ENCODE data around the gene MAP3K19. TPM values are rescaled to one million over a fixed set of nuclear protein-coding genes. Genes with fewer than 3 reads are reported as not detected.
A peak's percentile ranks its signal among the peaks of the same experiment; 100 is the strongest.

The MAP3K19 gene
- total RNA-seq, 1 experiment from 2014 or later, result not detected

DNA sequence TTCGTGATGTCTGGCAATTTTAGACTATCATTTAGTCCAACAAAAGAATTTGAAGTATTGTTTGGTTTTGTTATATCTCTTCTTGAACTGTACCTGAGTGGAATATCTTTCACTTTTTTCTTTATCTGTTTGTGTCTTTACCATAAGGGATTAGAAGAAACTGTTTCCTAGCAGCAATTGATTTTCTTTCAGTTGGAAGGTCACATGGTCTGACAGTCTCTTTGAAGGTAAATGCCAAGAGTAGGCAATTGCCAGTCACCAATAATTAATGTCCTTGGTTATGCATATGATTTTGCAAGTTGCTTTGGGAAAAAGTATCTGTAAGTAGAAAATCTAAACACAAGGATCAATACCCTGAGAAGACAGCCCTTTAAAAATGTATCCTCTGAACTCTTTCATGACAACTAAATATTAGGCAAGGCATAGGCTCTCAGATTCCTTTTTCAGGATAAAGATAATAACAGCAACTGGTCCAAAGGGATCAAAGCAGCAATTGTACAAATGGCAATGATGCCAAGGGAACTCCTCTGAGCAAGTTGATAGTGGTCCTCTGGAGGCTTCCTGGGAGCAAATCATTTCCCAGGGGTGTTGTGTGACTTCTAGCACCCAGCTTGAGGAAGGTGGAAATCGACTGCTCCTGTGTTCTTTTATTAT is 17.6 kb downstream of the MAP3K19 start:
- H3K4me3 ChIP-seq, result no peak overlapping the region
- no peaks in the 10 kb centered on the region for H3K36me3 ChIP-seq
- no peaks in the 10 kb centered on the region for H3K27me3 ChIP-seq
- DNase-seq, result no peak
- H3K4me1 ChIP-seq, result no peaks in the 10 kb centered on the region
- H3K9me3 ChIP-seq (replicated peaks), result no peaks in the 10 kb centered on the region
- H3K27ac ChIP-seq, result no peak overlapping the region

DNA sequence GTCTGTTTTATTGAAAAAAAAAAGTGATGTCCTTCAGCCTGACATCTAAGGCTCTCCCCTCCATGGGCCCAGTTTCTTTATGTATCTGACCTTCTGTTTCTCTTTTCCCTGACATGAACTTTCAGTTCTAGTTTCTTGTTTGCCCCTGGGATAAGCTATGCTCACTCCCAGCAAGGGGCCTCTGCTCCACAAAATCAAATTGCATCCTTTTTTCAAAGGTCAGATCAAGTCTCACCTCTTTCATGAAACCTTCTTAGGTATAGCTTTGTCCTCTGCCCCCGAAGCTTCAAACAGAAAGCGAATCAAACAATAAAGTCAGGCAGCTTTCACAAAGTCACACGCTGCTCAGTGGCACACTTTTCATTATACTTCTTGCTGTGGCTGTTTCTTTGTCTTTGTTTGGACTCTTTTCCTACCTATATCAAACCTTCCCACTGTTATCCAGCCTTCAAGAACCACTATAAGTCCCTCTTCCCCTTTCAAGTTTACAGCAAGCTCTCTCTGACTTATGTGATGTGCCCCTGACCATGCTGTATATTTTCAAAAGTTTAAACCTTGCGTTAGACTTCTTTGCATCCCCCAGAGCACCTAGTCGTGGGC is 23.3 kb downstream of the MAP3K19 start:
- H3K9me3 ChIP-seq (replicated peaks), result no peaks in the 10 kb centered on the region
- no peak for DNase-seq
- H3K36me3 ChIP-seq, result no peaks in the 10 kb centered on the region
- no peak overlapping the region for H3K4me3 ChIP-seq
- H3K27ac ChIP-seq, result no peak overlapping the region
- H3K4me1 ChIP-seq, result no peaks in the 10 kb centered on the region
- H3K27me3 ChIP-seq, result no peaks in the 10 kb centered on the region

- no peak for DNase-seq
- no peaks in the 10 kb centered on the region for H3K9me3 ChIP-seq (replicated peaks)
- H3K4me3 ChIP-seq, result no peak overlapping the region
- no peaks in the 10 kb centered on the region for H3K27me3 ChIP-seq
- H3K27ac ChIP-seq, result no peak overlapping the region
- no peaks in the 10 kb centered on the region for H3K36me3 ChIP-seq
- no peaks in the 10 kb centered on the region for H3K4me1 ChIP-seq
Observed at GRCh38 chr2:135022952-135023880, 24.0 kb downstream of the MAP3K19 start.

GRCh38 chr2:135021618-135022017 is 25.6 kb downstream of the MAP3K19 start:
- H3K36me3 ChIP-seq, result no peaks in the 10 kb centered on the region
- no peaks in the 10 kb centered on the region for H3K4me1 ChIP-seq
- DNase-seq, result no peak
- H3K27me3 ChIP-seq, result no peaks in the 10 kb centered on the region
- no peak overlapping the region for H3K27ac ChIP-seq
- no peaks in the 10 kb centered on the region for H3K9me3 ChIP-seq (replicated peaks)
- H3K4me3 ChIP-seq, result no peak overlapping the region

DNA sequence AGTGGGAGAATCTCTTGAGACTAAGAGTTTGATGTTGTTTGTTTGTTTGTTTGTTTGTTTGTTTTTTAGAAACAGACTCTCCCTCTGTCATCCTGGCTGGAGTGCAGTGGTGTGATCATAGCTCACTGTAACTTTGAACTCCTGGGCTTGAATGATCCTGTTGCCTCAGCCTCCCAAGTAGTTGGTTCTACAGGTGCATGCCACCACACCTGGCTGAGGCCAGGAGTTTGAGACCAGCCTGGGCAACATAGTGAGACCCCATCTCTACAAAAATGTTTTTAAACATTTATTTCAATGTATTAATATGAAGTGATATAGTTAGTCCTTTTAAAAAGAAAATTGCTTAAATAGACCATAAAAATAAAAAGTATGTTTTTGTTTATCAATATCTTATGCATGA is 35.6 kb downstream of the MAP3K19 start:
- DNase-seq, result no peak
- H3K4me3 ChIP-seq, result no peak overlapping the region
- 0 out of 2 replicates have a peak, but pooled peaks cover 2% of the 10 kb centered on the region for H3K9me3 ChIP-seq (replicated peaks)
- no peaks in the 10 kb centered on the region for H3K4me1 ChIP-seq
- H3K27me3 ChIP-seq, result no peaks in the 10 kb centered on the region
- H3K36me3 ChIP-seq, result no peaks in the 10 kb centered on the region
- no peak overlapping the region for H3K27ac ChIP-seq

DNA sequence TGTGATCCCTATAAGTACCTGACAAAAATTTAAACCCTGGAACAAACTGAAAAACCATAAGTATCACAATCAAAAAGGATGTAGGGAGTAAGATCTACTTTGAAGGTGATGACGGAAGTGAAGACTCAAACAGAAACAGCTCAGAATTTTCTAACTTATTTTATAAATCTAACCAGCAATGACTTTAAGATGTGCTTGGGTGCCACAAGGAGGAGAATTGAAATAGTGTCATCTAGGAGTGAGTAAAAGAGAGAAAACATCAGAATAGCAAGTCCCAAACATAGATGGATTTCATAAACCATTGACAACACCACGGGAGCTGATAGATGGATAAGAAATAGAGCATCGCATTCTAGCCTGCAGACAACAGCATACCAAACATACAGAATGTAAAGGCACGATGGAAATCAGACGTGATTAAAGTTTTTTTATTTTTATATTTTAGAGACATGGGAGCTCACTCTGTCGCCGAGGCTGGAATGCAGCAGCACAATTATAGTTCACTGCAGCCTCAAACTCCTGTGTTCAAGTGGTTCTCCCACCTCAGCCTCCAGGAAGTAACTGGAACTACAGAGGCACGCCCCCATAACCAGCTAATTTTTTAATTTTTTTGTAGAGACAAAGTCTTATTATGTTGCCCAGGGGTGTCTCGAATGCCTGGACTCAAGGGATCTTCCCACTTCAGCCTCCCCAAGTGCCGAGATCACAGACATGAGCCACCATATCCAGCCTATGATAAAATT is 36.9 kb downstream of the MAP3K19 start:
- H3K4me3 ChIP-seq, result no peak overlapping the region
- no peak for DNase-seq
- no peaks in the 10 kb centered on the region for H3K27me3 ChIP-seq
- no peaks in the 10 kb centered on the region for H3K4me1 ChIP-seq
- H3K36me3 ChIP-seq, result no peaks in the 10 kb centered on the region
- H3K9me3 ChIP-seq (replicated peaks), result no peaks in the 10 kb centered on the region
- H3K27ac ChIP-seq, result no peak overlapping the region

- no peak for DNase-seq
Observed at GRCh38 chr2:135009339-135009738, 37.9 kb downstream of the MAP3K19 start.

GRCh38 chr2:135005753-135006152 is 41.5 kb downstream of the MAP3K19 start:
- H3K27ac ChIP-seq, result no peak overlapping the region
- H3K4me3 ChIP-seq, result no peak overlapping the region
- no peaks in the 10 kb centered on the region for H3K4me1 ChIP-seq
- H3K9me3 ChIP-seq (replicated peaks), result no peaks in the 10 kb centered on the region
- no peak for DNase-seq
- no peaks in the 10 kb centered on the region for H3K36me3 ChIP-seq
- no peaks in the 10 kb centered on the region for H3K27me3 ChIP-seq

More at GRCh38 chr2:135009339-135009738, 37.9 kb downstream of the MAP3K19 start:
- no peaks in the 10 kb centered on the region for H3K9me3 ChIP-seq (replicated peaks)
- H3K4me1 ChIP-seq, result no peaks in the 10 kb centered on the region
- H3K36me3 ChIP-seq, result no peaks in the 10 kb centered on the region
- H3K27me3 ChIP-seq, result no peaks in the 10 kb centered on the region
- no peak overlapping the region for H3K27ac ChIP-seq
- no peak overlapping the region for H3K4me3 ChIP-seq

DNA sequence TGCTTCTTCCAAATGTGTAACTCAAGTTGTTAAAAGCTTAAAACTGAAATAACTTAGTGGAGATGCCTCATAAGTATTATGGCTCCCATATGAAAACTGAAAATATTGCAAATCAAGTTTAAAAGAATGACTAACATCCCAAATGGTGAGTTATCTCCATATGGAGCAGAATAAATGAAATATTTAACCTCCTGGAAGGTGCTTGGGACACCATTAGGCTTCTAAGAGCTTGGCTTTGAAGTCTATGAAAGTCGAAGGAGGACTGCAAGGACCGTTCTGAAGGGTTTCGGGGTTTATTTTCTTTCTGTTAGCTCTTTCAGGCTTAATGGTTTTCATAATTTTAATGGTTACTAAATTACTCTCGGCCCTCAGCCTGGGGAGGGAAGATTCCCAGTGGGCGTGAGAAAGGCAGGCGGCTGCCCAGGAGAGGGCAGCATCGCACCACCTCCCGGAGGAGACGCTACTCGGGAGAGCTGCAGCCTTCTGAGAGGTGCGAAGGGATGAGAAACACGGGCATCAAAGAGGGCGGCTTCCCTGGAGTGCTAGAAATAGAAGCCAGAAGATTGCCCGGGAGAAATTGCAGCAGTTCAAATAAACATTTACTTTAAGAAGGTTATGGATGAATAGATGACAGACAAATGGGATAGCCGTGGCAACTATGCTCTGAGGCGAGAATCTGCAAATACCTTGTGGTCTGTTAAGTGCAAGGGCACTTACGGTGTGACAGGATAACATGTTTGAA is 43.1 kb downstream of the MAP3K19 start:
- Histone ChIP-seq H3K4me1 (no peaks in the 10 kb centered on the region), H3K27me3 (no peaks in the 10 kb centered on the region), H3K27ac (no peak overlapping the region), H3K9me3 (replicated peaks) (no peaks in the 10 kb centered on the region), H3K4me3 (no peak overlapping the region), H3K36me3 (no peaks in the 10 kb centered on the region)
- peak; percentile 76 to 85 for DNase-seq

DNA sequence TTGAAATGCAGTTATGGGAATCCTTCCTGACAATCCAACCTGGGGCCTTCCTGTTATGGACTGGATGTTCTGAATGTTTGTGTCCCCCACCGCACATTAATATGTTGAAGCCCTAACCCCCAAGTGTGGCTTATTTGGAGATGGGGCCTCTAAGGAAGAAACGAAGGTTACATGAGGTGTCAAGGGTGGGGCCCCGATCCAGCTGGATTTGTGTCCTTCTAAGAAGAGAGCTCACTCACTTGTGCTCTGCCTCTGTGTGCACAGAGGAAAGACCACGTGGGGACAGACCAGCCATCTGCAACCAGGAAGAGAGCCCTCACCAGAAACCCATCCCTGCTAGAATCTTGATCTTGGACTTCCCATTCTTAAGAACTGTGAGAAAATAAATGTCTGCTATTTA is 44.4 kb downstream of the MAP3K19 start:
- H3K9me3 ChIP-seq (replicated peaks), result no peaks in the 10 kb centered on the region
- no peak overlapping the region for H3K27ac ChIP-seq
- no peak for DNase-seq
- no peaks in the 10 kb centered on the region for H3K4me1 ChIP-seq
- H3K36me3 ChIP-seq, result no peaks in the 10 kb centered on the region
- H3K27me3 ChIP-seq, result no peaks in the 10 kb centered on the region
- no peak overlapping the region for H3K4me3 ChIP-seq

- no peak overlapping the region for H3K27ac ChIP-seq
- H3K9me3 ChIP-seq (replicated peaks), result no peaks in the 10 kb centered on the region
- no peaks in the 10 kb centered on the region for H3K36me3 ChIP-seq
- no peak for DNase-seq
- H3K27me3 ChIP-seq, result no peaks in the 10 kb centered on the region
- H3K4me3 ChIP-seq, result no peak overlapping the region
- no peaks in the 10 kb centered on the region for H3K4me1 ChIP-seq
Observed at GRCh38 chr2:134999521-134999920, 47.7 kb downstream of the MAP3K19 start.

DNA sequence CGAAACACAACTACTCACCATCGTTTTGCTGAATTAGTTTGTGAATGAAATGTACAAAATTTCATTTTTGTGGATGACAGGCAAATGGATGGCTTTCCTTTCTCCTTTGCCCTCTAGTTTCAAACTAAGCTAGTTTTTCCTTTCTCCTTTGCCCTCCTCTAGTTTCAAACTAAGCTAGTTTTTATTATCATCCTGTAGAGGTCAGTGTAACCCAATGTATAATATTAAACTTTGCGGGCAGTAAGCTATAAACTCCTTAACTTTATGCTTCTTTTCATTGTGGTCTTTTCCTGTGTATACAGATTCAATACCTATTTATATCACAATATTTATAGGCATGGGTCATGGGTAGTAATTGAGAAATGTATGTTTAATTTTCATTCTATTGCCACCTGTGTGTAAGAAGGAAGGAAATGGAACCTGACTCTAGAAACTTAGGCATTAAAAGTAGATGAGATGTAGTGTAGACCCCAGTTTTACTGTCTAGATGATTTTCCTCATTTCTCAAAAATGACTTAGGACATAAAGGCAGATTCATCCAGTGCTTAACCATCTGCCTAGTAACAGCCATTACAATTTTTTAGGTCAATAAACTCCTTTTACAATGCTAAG is 58.1 kb downstream of the MAP3K19 start:
- Histone ChIP-seq H3K4me3 (no peak overlapping the region), H3K4me1 (no peaks in the 10 kb centered on the region), H3K36me3 (no peaks in the 10 kb centered on the region), H3K27ac (no peak overlapping the region), H3K27me3 (no peaks in the 10 kb centered on the region), H3K9me3 (replicated peaks) (no peaks in the 10 kb centered on the region)
- DNase-seq, result peak in 1 of 2 experiments; percentile 61

GRCh38 chr2:134985061-134985460 is 62.2 kb downstream of the MAP3K19 start:
- Histone ChIP-seq H3K9me3 (replicated peaks) (peaks cover 4% of the 10 kb centered on the region; the same call in 1 of the 2 replicates), H3K27ac (no peak overlapping the region), H3K4me3 (no peak overlapping the region), H3K27me3 (no peaks in the 10 kb centered on the region), H3K36me3 (no peaks in the 10 kb centered on the region), H3K4me1 (no peaks in the 10 kb centered on the region)
- DNase-seq, result no peak

DNA sequence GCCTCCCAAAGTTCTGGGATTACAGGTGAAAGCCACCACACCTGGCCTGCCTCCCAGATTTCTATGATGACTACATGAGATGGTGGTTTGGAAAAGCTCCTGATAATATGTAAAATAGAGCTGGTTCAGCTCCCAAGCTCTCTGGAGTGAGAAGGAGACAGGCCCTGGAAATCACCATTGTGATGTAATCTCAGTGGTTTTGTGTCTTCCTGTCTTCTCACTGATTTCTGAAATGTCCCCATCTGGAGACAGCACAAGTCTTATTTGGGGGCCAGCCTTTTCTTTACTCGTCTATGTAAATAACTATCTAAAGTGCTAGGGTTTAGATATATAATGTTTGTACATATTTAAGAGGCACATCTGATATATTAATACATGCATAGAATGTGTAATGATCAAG is 64.6 kb downstream of the MAP3K19 start:
- no peak for DNase-seq
- Histone ChIP-seq H3K36me3 (no peaks in the 10 kb centered on the region), H3K27me3 (no peaks in the 10 kb centered on the region), H3K4me3 (no peak overlapping the region), H3K27ac (no peak overlapping the region), H3K4me1 (no peaks in the 10 kb centered on the region), H3K9me3 (replicated peaks) (peaks cover 4% of the 10 kb centered on the region; the same call in 1 of the 2 replicates)

All from SJCRH30 (cell line).